Heart right ventricle (tissue), 16 donors: ENCODE results near the gene NAP1L1. TPM values are rescaled to one million over a fixed set of nuclear protein-coding genes. Genes with fewer than 3 reads are reported as not detected.
A peak's percentile ranks its signal among the peaks of the same experiment; 100 is the strongest.

ENCODE experiments used
- ATAC-seq, 8 donors: fragments of 200-7000 bp; cut with Tn5 transposase; one replicate each; pipeline ENCODE4 v1.9.1; 2020; ENCODE audit warnings: mild to moderate bottlenecking in 8 of 8, moderate library complexity in 8 of 8, moderate number of reproducible peaks in 1 of 8
- DNase-seq, 2 donors: peaks; one replicate each; pipeline ENCODE4 v3.0.0-alpha.2; 2020
- H3K27ac ChIP-seq, 10 donors: fragments of 200-600 bp; sonication (generic) in 2 of 10; one replicate each; pipeline versions ENCODE4 v1.5.0 to v1.8.0; 2020 to 2022; ENCODE audit warnings: mild to moderate bottlenecking in 3 of 10
- H3K27me3 ChIP-seq, 7 donors: fragments of 200-600 bp; one replicate each; pipeline ENCODE4 v1.8.0; 2021 to 2022; ENCODE audit warnings: mild to moderate bottlenecking in 2 of 7
- H3K36me3 ChIP-seq, 9 donors: fragments of 200-600 bp; sonication (generic) in 1 of 9; one replicate each; pipeline versions ENCODE4 v1.5.0 to v1.8.0; 2020 to 2022; ENCODE audit warnings: mild to moderate bottlenecking in 2 of 9
- H3K4me1 ChIP-seq, 9 donors: fragments of 200-600 bp; sonication (generic) in 1 of 9; one replicate each; pipeline versions ENCODE4 v1.5.0 to v1.8.0; 2020 to 2022; ENCODE audit warnings: mild to moderate bottlenecking in 4 of 9
- H3K4me3 ChIP-seq, 10 donors: fragments of 200-600 bp; sonication (generic) in 2 of 10; one replicate each; pipeline versions ENCODE4 v1.5.0 to v1.8.0; 2020 to 2022; ENCODE audit warnings: mild to moderate bottlenecking in 7 of 10, moderate library complexity in 2 of 10
- H3K9me3 ChIP-seq, 11 donors: fragments of 200-600 bp in 10 of 11; sonication (generic) in 2 of 11; one replicate each; pipeline versions ENCODE4 v1.5.0 to v1.8.0; 2013 to 2022; ENCODE audit warnings: mild to moderate bottlenecking in 2 of 11, control low read depth in 1 of 11, moderate library complexity in 1 of 11
- CTCF ChIP-seq, 9 donors: fragments of 200-600 bp; sonication (generic) in 2 of 9; IDR thresholded peaks; one replicate each; pipeline versions ENCODE4 v1.5.0 to v1.8.0; 2021 to 2022; ENCODE audit warnings: antibody characterized with exemption in 9 of 9, mild to moderate bottlenecking in 5 of 9, moderate library complexity in 1 of 9
- WGBS, 2 donors: extraction: QIAGEN DNeasy Blood & Tissue Kit; methylation state at CpG; one replicate each; pipeline ENCODE4 v1.1.7; 2013; ENCODE audit warnings: inconsistent platforms in 1 of 2; 5-methylcytosine and 5-hydroxymethylcytosine counted together
- intact Hi-C, 10 donors: fragments of 100-400 bp; cut with DNase I; formaldehyde crosslinking; loops; one replicate each; pipeline versions ENCODE4 v1.11.1 to v1.14.2; 2022
- polyA plus RNA-seq, 2 donors: library from polyadenylated mRNA; stranded (reverse); fragments of 200-250 nt; gene quantifications; one replicate each; pipeline ENCODE4 v1.2.3, GENCODE V29; 2013
- total RNA-seq, 10 donors: library from RNA; stranded (reverse); fragmentation: NEBNext Ultra II Directional in 3 of 10; extraction: Animal tissue kit (Norgen Biotek cat#: 25700) in 3 of 10; gene quantifications; one replicate each; pipeline versions ENCODE4 v1.2.1 to v1.2.4, GENCODE V29; 2021 to 2023
- donor health status: Arrhythmogenic right ventricular cardiomyopathy.
- donor health status: ischemic (EF 13 %, LVEDD 7.1; RV severe dilation, severe dysfunction).
- donor health status: healthy with polysubstance abuse.
- donor health status: DM: no; HTN: yes; CAD: no.
- donor health status: DM: no; HTN: no; CAD: no.
- donor health status: ischemic (EF 25% LVEDD 6.9; RV normal size, moderate dysfunction).
- donor health status: ischemic (EF 25% LVEDD 5.7; RV mildly dilated, moderate dysfunction).
- donor health status: healthy.
- donor health status: DM: yes; HTN: yes; CAD: no.
- donor health status: Ischemic cardiomyopathy.
- donor health status: ischemic (EF 35%, LVEDD 5.7; RV mildly dilated, moderate dysfunction).
- donor health status: nonischemic (EF 11% LVEDD 7.7; RV severe dilation, severe dysfunction).
- donor health status: DM: yes; HTN: yes; CAD: no.
- donor health status: PGD.
- donor health status: ischemic (EF 29% LVEDD 5.4; RV normal size, mild dysfunction).
- donor health status: nonischemic (EF 23%, LVEDD 6.1; RV moderate dilation, normal function).

NAP1L1 gene
- total and polyA plus RNA-seq, 12 donors, result 164 to 363 (median 254) TPM

- DNase-seq, result no peak
- 53 to 66% methylated on average over 15 of the region's 15 CpGs for WGBS, 2 donors
- Histone ChIP-seq H3K4me1 (peaks cover 0 to 49% (median 6%) of the 10 kb centered on the region in 9 donors), H3K27ac (peak overlapping the region in 8 of 10 donors; percentile 1 to 83 (median 28)), H3K36me3 (no peaks in the 10 kb centered on the region), H3K9me3 (no peaks in the 10 kb centered on the region), H3K27me3 (no peaks in the 10 kb centered on the region), H3K4me3 (no peak overlapping the region)
- no peak for TF ChIP-seq CTCF (IDR thresholded peaks at IDR 0.05)
- intact Hi-C loops, result loop anchor here in 3 of 10 donors (5.0 to 10.0 kb wide), 5 partner anchors 39 to 306 kb away; no protein-coding TSS in a partner anchor
- ATAC-seq, result peak in 3 of 8 donors; percentile 23 to 61 (median 57)
Observed at GRCh38 chr12:76020731-76021672, 63.5 kb downstream of the NAP1L1 start.

- Histone ChIP-seq H3K4me3 (no peak overlapping the region), H3K9me3 (no peaks in the 10 kb centered on the region), H3K4me1 (peaks cover 0 to 42% (median 4%) of the 10 kb centered on the region in 9 donors), H3K36me3 (no peaks in the 10 kb centered on the region), H3K27ac (peak overlapping the region in 8 of 10 donors; percentile 1 to 83 (median 28)), H3K27me3 (no peaks in the 10 kb centered on the region)
- no peak for TF ChIP-seq CTCF (IDR thresholded peaks at IDR 0.05)
- DNase-seq, result no peak
- intact Hi-C loops, result loop anchor here in 3 of 10 donors (5.0 to 10.0 kb wide), 5 partner anchors 38 to 305 kb away; no protein-coding TSS in a partner anchor
- 82 to 87% methylated on average over 5 of the region's 5 CpGs for WGBS, 2 donors
- no peak for ATAC-seq
Observed at GRCh38 chr12:76020281-76020680, 64.2 kb downstream of the NAP1L1 start.

- DNase-seq (no peak), ATAC-seq (no peak)
- no peak for TF ChIP-seq CTCF (IDR thresholded peaks at IDR 0.05)
- Histone ChIP-seq H3K27me3 (no peaks in the 10 kb centered on the region), H3K4me3 (no peak overlapping the region), H3K9me3 (no peaks in the 10 kb centered on the region), H3K36me3 (no peaks in the 10 kb centered on the region), H3K4me1 (peaks cover 0 to 34% (median 4%) of the 10 kb centered on the region in 9 donors), H3K27ac (peak overlapping the region in 6 of 10 donors; percentile 9 to 75 (median 65))
- intact Hi-C loops, result no loop called here
- 29 to 66% methylated on average over 1 of the region's 1 CpG for WGBS, 2 donors
Observed at GRCh38 chr12:76018672-76019071, 65.8 kb downstream of the NAP1L1 start.

GRCh38 chr12:76018111-76018510 lies 66.4 kb downstream of the NAP1L1 start:
- H3K4me1 ChIP-seq, result peaks cover 0 to 34% (median 4%) of the 10 kb centered on the region in 9 donors
- no peaks in the 10 kb centered on the region for H3K36me3 ChIP-seq
- DNase-seq (peak in 1 of 2 donors; percentile 72), ATAC-seq (peak; percentile 86 to 98 (median 95))
- intact Hi-C loops, result no loop called here
- no peaks in the 10 kb centered on the region for H3K9me3 ChIP-seq
- WGBS, 2 donors, result 40 to 59% methylated on average over 6 of the region's 6 CpGs
- H3K27ac ChIP-seq, result peak overlapping the region in 8 of 10 donors; percentile 23 to 78 (median 68)
- no peaks in the 10 kb centered on the region for H3K27me3 ChIP-seq
- H3K4me3 ChIP-seq, result no peak overlapping the region
- TF ChIP-seq CTCF (IDR thresholded peaks at IDR 0.05), result no peak
